H1 (cell line): Measurements from ENCODE around the gene APH1A. TPM values are rescaled to one million over a fixed set of nuclear protein-coding genes. Genes with fewer than 3 reads are reported as not detected.

Experiments
- BRCA1 ChIP-seq: IDR thresholded peaks from 2 replicates; pipeline ENCODE4 v1.6.1; 2012; ENCODE audit warnings: low read depth, low read length, improper control_type of control experiment
- CHD1 ChIP-seq: IDR thresholded peaks from 2 replicates; pipeline ENCODE4 v1.6.1; 2012; ENCODE audit warnings: low read depth, low read length, improper control_type of control experiment
- JUN ChIP-seq: IDR thresholded peaks from 2 replicates; pipeline ENCODE4 v1.6.1; 2011; ENCODE audit warnings: low read depth, mild to moderate bottlenecking, improper control_type of control experiment, low read length
- KDM4A ChIP-seq: IDR thresholded peaks from one replicate; pipeline ENCODE4 v1.7.1; 2012; ENCODE audit warnings: low read depth, mild to moderate bottlenecking, moderate library complexity, low read length, inconsistent platforms; ENCODE audit not compliant: severe bottlenecking
- MAFK ChIP-seq: IDR thresholded peaks from 2 replicates; pipeline ENCODE4 v1.6.1; 2012; ENCODE audit warnings: low read depth, mild to moderate bottlenecking, improper control_type of control experiment, low read length
- NRF1 ChIP-seq: IDR thresholded peaks from 2 replicates; pipeline ENCODE4 v1.6.1; 2011; ENCODE audit warnings: mild to moderate bottlenecking, low read depth, low read length, improper control_type of control experiment
- RXRA ChIP-seq: IDR thresholded peaks from 2 replicates; pipeline ENCODE4 v1.6.1; 2011; ENCODE audit warnings: low read depth, mild to moderate bottlenecking, low read length, moderate library complexity; ENCODE audit not compliant: insufficient read depth
- SP1 ChIP-seq: IDR thresholded peaks from 2 replicates; pipeline ENCODE4 v1.6.1; 2011; ENCODE audit warnings: low read depth, low read length
- SP2 ChIP-seq: IDR thresholded peaks from 2 replicates; pipeline ENCODE4 v1.6.1; 2012; ENCODE audit warnings: mild to moderate bottlenecking, low read length, inconsistent platforms
- ZNF274 ChIP-seq: IDR thresholded peaks from 2 replicates; pipeline ENCODE4 v1.7.0; 2012; ENCODE audit warnings: low read length, borderline replicate concordance; ENCODE audit errors: extremely low read depth
- polyA plus RNA-seq, 7 experiments: library from polyadenylated mRNA; depleted of rRNA in 3 of 7; stranded (reverse) in 5 of 7; unstranded in 2 of 7; fragments of >200 nt in 5 of 7; fragments of 200-250 nt in 2 of 7; gene quantifications; 1 replicate in 5 of 7; 2 replicates in 1 of 7; 4 replicates in 1 of 7; pipeline versions ENCODE4 v1.2.1 to v1.2.3, GENCODE V29; 2011 to 2013; ENCODE audit warnings: missing spikeins in 2 of 7, mixed read lengths in 2 of 7
- total RNA-seq: library from RNA; stranded (reverse); fragmentation: NEBNext Ultra II Directional; extraction: Animal tissue kit (Norgen Biotek cat#: 25700); gene quantifications from 2 replicates; pipeline ENCODE4 v1.2.1, GENCODE V29; 2021
- TF ChIP-seq, protein P1 (sequence below): fragments of 300-600 bp; sonication (generic); IDR thresholded peaks from 2 replicates; pipeline ENCODE4 v1.7.1; 2012; ENCODE audit warnings: low read length, moderate library complexity, mild to moderate bottlenecking, inconsistent platforms; ENCODE audit not compliant: insufficient replicate concordance

The APH1A gene
- total and polyA plus RNA-seq, 2 of the 8 experiments (the other 6 are each of a cell fraction or from before 2014, with no cell fraction given): 111 to 183 TPM

DNA sequence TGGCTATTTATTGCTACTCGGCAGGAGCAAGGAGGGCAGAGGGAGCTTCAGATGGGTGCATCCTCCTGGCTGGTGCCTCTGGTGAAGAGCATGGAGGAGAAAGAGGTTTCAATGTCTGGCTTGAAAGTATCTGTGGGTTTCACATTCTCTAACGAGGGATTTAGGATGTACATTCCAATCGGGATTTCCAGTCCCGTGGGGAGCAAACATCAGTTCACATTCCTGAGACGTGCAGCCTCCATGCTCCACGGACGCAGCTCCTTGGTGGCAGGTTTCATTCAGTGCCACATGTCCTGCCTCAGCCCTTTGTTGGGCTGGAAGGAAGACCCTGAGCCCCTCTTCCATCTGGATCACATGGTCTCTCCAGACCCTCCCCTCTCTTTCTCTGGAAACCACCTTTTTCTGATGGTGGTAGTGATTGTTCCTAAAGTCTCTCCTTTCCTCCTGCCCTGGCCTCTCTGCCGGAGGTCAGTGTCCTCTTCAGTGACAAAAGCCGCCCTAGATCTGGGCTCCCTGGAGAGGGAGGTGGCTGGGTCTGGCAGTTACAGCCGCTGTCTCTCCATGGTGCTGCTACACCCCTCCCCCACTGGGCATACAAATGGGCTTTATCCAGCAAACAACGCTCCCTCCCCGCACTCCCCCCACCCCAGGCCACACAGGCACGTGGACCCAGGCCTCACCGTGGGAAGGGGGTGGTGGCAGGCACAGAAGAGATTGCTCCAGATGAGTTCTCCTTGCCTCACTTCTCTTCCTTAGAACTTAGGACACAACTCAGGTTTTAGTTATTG lies 12.1 kb downstream of the APH1A start (continued):
- TF ChIP-seq NRF1 (no peak), SP2 (no peak), SP1 (no peak; the same call in 1 of the 2 replicates), BRCA1 (no peak), CHD1 (no peak), MAFK (no peak), JUN (no peak), ZNF274 (no peak), RXRA (no peak), KDM4A (peak; percentile 12)
- TF ChIP-seq, protein P1, sequence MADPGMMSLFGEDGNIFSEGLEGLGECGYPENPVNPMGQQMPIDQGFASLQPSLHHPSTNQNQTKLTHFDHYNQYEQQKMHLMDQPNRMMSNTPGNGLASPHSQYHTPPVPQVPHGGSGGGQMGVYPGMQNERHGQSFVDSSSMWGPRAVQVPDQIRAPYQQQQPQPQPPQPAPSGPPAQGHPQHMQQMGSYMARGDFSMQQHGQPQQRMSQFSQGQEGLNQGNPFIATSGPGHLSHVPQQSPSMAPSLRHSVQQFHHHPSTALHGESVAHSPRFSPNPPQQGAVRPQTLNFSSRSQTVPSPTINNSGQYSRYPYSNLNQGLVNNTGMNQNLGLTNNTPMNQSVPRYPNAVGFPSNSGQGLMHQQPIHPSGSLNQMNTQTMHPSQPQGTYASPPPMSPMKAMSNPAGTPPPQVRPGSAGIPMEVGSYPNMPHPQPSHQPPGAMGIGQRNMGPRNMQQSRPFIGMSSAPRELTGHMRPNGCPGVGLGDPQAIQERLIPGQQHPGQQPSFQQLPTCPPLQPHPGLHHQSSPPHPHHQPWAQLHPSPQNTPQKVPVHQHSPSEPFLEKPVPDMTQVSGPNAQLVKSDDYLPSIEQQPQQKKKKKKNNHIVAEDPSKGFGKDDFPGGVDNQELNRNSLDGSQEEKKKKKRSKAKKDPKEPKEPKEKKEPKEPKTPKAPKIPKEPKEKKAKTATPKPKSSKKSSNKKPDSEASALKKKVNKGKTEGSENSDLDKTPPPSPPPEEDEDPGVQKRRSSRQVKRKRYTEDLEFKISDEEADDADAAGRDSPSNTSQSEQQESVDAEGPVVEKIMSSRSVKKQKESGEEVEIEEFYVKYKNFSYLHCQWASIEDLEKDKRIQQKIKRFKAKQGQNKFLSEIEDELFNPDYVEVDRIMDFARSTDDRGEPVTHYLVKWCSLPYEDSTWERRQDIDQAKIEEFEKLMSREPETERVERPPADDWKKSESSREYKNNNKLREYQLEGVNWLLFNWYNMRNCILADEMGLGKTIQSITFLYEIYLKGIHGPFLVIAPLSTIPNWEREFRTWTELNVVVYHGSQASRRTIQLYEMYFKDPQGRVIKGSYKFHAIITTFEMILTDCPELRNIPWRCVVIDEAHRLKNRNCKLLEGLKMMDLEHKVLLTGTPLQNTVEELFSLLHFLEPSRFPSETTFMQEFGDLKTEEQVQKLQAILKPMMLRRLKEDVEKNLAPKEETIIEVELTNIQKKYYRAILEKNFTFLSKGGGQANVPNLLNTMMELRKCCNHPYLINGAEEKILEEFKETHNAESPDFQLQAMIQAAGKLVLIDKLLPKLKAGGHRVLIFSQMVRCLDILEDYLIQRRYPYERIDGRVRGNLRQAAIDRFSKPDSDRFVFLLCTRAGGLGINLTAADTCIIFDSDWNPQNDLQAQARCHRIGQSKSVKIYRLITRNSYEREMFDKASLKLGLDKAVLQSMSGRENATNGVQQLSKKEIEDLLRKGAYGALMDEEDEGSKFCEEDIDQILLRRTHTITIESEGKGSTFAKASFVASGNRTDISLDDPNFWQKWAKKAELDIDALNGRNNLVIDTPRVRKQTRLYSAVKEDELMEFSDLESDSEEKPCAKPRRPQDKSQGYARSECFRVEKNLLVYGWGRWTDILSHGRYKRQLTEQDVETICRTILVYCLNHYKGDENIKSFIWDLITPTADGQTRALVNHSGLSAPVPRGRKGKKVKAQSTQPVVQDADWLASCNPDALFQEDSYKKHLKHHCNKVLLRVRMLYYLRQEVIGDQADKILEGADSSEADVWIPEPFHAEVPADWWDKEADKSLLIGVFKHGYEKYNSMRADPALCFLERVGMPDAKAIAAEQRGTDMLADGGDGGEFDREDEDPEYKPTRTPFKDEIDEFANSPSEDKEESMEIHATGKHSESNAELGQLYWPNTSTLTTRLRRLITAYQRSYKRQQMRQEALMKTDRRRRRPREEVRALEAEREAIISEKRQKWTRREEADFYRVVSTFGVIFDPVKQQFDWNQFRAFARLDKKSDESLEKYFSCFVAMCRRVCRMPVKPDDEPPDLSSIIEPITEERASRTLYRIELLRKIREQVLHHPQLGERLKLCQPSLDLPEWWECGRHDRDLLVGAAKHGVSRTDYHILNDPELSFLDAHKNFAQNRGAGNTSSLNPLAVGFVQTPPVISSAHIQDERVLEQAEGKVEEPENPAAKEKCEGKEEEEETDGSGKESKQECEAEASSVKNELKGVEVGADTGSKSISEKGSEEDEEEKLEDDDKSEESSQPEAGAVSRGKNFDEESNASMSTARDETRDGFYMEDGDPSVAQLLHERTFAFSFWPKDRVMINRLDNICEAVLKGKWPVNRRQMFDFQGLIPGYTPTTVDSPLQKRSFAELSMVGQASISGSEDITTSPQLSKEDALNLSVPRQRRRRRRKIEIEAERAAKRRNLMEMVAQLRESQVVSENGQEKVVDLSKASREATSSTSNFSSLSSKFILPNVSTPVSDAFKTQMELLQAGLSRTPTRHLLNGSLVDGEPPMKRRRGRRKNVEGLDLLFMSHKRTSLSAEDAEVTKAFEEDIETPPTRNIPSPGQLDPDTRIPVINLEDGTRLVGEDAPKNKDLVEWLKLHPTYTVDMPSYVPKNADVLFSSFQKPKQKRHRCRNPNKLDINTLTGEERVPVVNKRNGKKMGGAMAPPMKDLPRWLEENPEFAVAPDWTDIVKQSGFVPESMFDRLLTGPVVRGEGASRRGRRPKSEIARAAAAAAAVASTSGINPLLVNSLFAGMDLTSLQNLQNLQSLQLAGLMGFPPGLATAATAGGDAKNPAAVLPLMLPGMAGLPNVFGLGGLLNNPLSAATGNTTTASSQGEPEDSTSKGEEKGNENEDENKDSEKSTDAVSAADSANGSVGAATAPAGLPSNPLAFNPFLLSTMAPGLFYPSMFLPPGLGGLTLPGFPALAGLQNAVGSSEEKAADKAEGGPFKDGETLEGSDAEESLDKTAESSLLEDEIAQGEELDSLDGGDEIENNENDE: no peak
